Psoas muscle (tissue), 8 donors: Measurements from ENCODE around the gene SMYD2. TPM values are rescaled to one million over a fixed set of nuclear protein-coding genes. Genes with fewer than 3 reads are reported as not detected.

Experiments
- ATAC-seq, 4 donors: fragments of 200-7000 bp; cut with Tn5 transposase; one replicate each; pipeline ENCODE4 v1.9.1; 2020; ENCODE audit warnings: moderate library complexity in 3 of 4, mild to moderate bottlenecking in 2 of 4
- DNase-seq, 2 donors: peaks; one replicate each; pipeline ENCODE4 v3.0.0-alpha.2; 2020
- H3K27ac ChIP-seq: fragments of 200-600 bp; one replicate; pipeline ENCODE4 v1.8.0; 2022
- H3K27me3 ChIP-seq, 3 donors: fragments of 200-600 bp in 1 of 3; one replicate each; pipeline versions ENCODE4 v1.6.1 to v1.8.0; 2013 to 2022; ENCODE audit warnings: low read length in 2 of 3, mild to moderate bottlenecking in 2 of 3, moderate library complexity in 1 of 3; ENCODE audit not compliant: insufficient read depth in 3 of 3
- H3K36me3 ChIP-seq, 2 donors: fragments of 200-600 bp in 1 of 2; one replicate each; pipeline versions ENCODE4 v1.6.1 to v1.8.0; 2013 to 2022; ENCODE audit warnings: low read depth in 1 of 2, mild to moderate bottlenecking in 1 of 2, moderate library complexity in 1 of 2; ENCODE audit not compliant: insufficient read depth in 1 of 2
- H3K4me1 ChIP-seq: fragments of 200-600 bp; one replicate; pipeline ENCODE4 v1.8.0; 2022
- H3K4me3 ChIP-seq: fragments of 200-600 bp; one replicate; pipeline ENCODE4 v1.8.0; 2022; ENCODE audit warnings: mild to moderate bottlenecking
- H3K9me3 ChIP-seq: fragments of 200-600 bp; one replicate; pipeline ENCODE4 v1.8.0; 2022
- WGBS, 3 donors: extraction: QIAGEN DNeasy Blood & Tissue Kit; methylation state at CpG; one replicate each; pipeline versions ENCODE4 v1.1.6 to v1.1.7; 2013; 5-methylcytosine and 5-hydroxymethylcytosine counted together
- intact Hi-C, 2 donors: fragments of 100-400 bp; cut with DNase I; formaldehyde crosslinking; loops; one replicate each; pipeline versions ENCODE4 v1.11.0 to v1.14.2; 2022
- polyA plus RNA-seq, 3 donors: library from polyadenylated mRNA; stranded (reverse); fragments of 200-250 nt; gene quantifications; one replicate each; pipeline ENCODE4 v1.2.3, GENCODE V29; 2013
- total RNA-seq, 4 donors: library from RNA; stranded (reverse); fragmentation: NEBNext Ultra II Directional in 2 of 4; extraction: Animal tissue kit (Norgen Biotek cat#: 25700) in 2 of 4; gene quantifications; one replicate each; pipeline versions ENCODE4 v1.2.1 to v1.2.4, GENCODE V29; 2021 to 2023
- TF ChIP-seq, protein P1 (sequence below): fragments of 200-600 bp; IDR thresholded peaks from one replicate; pipeline ENCODE4 v1.8.0; 2022; ENCODE audit warnings: antibody characterized with exemption
- donor health status: healthy with polysubstance abuse.
- donor health status: DM: no; HTN: no; CAD: no; lungs with moderate emphysema.
- donor health status: Bipolar disorder and iron deficiency.
- donor health status: healthy.
- donor health status: DM: yes; HTN: yes; CAD: no.
- donor health status: DM: no; HTN: no; CAD: no.
- donor health status: DM: no; HTN: no; CAD: no.
- donor health status: DM: yes; HTN: yes; CAD: no.

Gene SMYD2
- total and polyA plus RNA-seq, 7 donors, result 15.6 to 75.3 (median 46.9) TPM

DNA sequence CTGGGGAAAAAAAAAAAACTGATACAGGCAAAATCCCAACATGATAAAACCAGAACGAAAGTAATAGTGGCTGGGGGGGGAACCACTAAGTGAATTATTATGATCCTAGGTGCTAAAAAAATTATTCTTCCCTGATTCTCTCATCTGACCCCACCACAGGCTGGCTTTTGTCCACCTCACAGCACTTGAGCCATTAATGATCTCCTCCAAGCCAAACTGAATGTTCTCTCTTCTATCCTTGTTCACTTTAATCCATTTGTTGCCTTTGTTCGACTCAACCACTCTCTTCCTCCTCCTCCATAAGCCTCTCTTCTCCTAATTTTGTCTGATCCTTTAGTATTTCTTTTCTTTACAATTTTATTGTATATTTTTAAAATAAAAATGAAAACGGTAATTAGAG is 16.0 kb upstream of the SMYD2 start:
- no peaks in the 10 kb centered on the region for H3K36me3 ChIP-seq
- H3K4me3 ChIP-seq, result no peak overlapping the region
- H3K27ac ChIP-seq, result no peak overlapping the region
- intact Hi-C loops, result loop anchor here in 1 of 2 donors (10.0 kb wide), 1 partner anchor 50 kb away; no protein-coding TSS in a partner anchor
- H3K9me3 ChIP-seq, result no peaks in the 10 kb centered on the region
- WGBS, 3 donors, result 77 to 80% (median 77%) methylated on average over 3 of the region's 3 CpGs
- peaks cover 21% of the 10 kb centered on the region for H3K4me1 ChIP-seq
- TF ChIP-seq, protein P1, sequence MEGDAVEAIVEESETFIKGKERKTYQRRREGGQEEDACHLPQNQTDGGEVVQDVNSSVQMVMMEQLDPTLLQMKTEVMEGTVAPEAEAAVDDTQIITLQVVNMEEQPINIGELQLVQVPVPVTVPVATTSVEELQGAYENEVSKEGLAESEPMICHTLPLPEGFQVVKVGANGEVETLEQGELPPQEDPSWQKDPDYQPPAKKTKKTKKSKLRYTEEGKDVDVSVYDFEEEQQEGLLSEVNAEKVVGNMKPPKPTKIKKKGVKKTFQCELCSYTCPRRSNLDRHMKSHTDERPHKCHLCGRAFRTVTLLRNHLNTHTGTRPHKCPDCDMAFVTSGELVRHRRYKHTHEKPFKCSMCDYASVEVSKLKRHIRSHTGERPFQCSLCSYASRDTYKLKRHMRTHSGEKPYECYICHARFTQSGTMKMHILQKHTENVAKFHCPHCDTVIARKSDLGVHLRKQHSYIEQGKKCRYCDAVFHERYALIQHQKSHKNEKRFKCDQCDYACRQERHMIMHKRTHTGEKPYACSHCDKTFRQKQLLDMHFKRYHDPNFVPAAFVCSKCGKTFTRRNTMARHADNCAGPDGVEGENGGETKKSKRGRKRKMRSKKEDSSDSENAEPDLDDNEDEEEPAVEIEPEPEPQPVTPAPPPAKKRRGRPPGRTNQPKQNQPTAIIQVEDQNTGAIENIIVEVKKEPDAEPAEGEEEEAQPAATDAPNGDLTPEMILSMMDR, result no peak
- DNase-seq, result no peak
- ATAC-seq, result no peak
- no peaks in the 10 kb centered on the region for H3K27me3 ChIP-seq

DNA sequence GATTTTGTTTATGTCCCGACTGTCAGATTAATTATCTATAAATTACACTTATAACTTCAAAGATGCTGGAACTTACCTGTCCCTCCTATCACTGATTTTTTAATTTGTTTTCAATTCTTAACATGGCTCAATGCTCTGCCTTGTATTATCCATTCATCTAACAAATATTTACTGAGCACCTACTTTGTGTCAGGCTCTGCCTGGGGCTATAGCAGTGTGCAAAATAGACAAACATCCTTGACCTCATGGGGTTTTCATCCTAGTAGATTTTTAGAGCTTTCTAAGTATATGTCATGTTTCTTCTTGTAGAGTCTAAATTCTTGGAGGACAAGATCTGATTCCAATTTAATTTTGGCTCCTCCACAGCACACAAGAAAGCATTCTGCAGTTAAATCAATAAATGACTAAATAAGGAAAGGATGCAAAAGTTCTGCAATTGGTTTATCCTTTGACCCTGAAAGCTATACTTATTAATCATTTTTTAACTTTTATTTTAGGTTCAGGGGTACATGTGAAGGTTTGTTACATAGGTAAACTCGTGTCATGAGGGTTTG is 10.8 kb upstream of the SMYD2 start:
- TF ChIP-seq, protein P1, result no peak
- Histone ChIP-seq H3K4me3 (no peak overlapping the region), H3K27me3 (no peaks in the 10 kb centered on the region), H3K9me3 (no peaks in the 10 kb centered on the region), H3K27ac (no peak overlapping the region), H3K4me1 (peaks cover 10% of the 10 kb centered on the region), H3K36me3 (no peaks in the 10 kb centered on the region)
- intact Hi-C loops, result no loop called here
- ATAC-seq, result no peak
- DNase-seq, result no peak
- 77 to 81% (median 78%) methylated on average over 2 of the region's 2 CpGs for WGBS, 3 donors

DNA sequence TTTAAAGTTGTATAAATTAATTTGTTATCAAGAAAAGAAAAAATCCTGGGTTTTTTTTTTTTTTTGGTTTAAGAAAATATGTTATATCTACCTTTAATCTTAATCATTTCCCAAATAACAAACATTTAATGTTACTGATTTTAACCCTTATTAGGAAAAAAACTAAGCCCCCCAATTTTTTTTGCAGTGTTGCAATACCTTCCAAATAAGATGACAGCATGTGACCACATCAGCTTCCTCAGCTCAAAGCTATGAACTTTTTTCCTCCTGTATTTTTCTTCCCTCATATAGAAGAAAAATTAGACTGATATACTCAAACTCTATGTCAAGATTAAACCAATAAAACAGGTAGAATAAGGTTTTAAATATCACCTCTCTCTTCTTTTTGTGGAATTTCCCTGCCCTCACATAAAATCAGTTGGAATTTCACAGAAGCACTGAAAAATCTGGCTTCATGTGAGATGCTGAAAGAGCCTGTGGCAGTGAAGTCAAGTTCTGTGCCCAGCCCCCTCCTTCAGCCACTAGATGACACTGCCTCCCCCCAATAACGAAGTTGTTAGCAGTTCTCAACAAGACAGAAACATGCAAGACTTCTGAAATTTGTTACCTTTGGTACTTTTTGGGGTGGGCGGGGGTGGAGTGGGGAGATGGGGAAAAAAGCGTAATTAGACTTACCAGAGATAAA is 9.6 kb upstream of the SMYD2 start:
- Histone ChIP-seq H3K36me3 (no peaks in the 10 kb centered on the region), H3K27me3 (no peaks in the 10 kb centered on the region), H3K4me3 (no peak overlapping the region), H3K9me3 (no peaks in the 10 kb centered on the region), H3K27ac (no peak overlapping the region), H3K4me1 (peaks cover 10% of the 10 kb centered on the region)
- 64 to 74% (median 65%) methylated on average over 3 of the region's 3 CpGs for WGBS, 3 donors
- intact Hi-C loops, result no loop called here
- no peak for ATAC-seq
- TF ChIP-seq, protein P1, result no peak
- no peak for DNase-seq

DNA sequence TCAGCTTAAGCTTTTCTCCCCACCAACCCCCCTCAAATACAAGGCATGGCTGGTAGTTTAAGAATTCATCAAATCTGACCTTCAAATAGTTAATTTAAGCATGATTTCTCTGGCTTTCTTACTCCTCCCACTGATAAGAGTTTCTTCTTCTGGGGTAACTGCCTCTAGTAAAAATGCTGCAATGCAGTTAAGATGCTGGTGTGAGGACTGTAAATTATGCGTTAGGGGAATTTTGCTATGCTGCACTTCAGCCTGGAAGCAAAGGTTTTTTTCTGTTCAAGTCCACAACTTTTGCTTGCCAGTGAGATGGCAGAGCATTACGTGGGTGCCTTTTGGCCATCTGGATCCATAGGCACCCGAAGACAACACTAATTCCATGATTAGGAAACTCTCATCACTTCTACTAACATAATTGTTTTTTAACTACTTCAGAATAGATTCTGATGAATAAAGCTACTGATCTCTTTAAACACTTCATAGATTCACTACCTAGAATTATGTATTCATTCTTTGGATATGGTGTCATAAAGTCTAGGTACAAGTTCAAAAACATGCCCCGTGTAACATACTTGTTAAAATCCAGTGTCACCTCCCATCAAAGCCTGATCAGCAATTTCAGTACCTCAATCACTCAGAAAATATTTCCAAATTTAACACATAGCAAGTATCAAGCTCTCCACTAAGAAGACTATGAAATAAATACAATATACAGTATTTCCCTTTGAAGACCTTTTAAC is 8.8 kb upstream of the SMYD2 start:
- intact Hi-C loops, result no loop called here
- no peak for ATAC-seq

More for the DNA sequence above, 8.8 kb upstream of the SMYD2 start:
- no peaks in the 10 kb centered on the region for H3K36me3 ChIP-seq
- H3K4me3 ChIP-seq, result no peak overlapping the region
- peaks cover 10% of the 10 kb centered on the region for H3K4me1 ChIP-seq
- H3K9me3 ChIP-seq, result no peaks in the 10 kb centered on the region
- 58 to 67% (median 63%) methylated on average over 4 of the region's 4 CpGs for WGBS, 3 donors
- TF ChIP-seq, protein P1, result no peak
- no peak overlapping the region for H3K27ac ChIP-seq
- DNase-seq, result no peak
- H3K27me3 ChIP-seq, result no peaks in the 10 kb centered on the region
